Measurements from ENCODE around the gene LRRTM4.

Gene LRRTM4

DNA sequence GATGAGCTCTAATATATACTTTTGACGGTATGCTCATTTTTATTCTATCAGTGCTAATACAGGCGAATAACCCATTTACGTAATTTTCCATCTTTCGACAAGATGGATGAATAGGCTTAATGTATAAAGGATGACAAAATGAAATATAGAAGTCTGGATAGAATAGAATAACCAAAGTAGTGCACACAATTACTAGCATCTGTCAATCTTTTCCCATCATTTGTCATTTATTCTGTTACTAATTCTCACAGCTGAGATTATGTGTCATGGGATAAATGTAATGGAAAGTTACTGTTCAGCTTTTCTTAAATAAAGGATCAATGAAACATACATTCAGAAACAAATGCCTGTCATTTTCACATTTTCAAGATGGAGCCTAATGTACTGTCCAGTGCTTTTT is 548.6 kb downstream of the LRRTM4 start:
- TF ChIP-seq TCF4 (CRISPR knock-in tag; IDR thresholded peaks at IDR 0.05; ENCODE audit: borderline replicate concordance) (no peak), SNAI2 (CRISPR knock-in tag; IDR thresholded peaks at IDR 0.05) (no peak), ZFP3 (CRISPR knock-in tag; IDR thresholded peaks at IDR 0.05) (no peak), ZFP30 (CRISPR knock-in tag; IDR thresholded peaks at IDR 0.05) (no peak), ISL1 (CRISPR knock-in tag; IDR thresholded peaks at IDR 0.05) (no peak), BACH2 (CRISPR knock-in tag; IDR thresholded peaks at IDR 0.05; ENCODE audit: borderline replicate concordance) (no peak), ESRRG (CRISPR knock-in tag; IDR thresholded peaks at IDR 0.05) (no peak), ARNTL (CRISPR knock-in tag; IDR thresholded peaks at IDR 0.05; ENCODE audit: borderline replicate concordance, low read depth) (no peak), CSDC2 (CRISPR knock-in tag; IDR thresholded peaks at IDR 0.05) (no peak), TOX (CRISPR knock-in tag; IDR thresholded peaks at IDR 0.05; ENCODE audit: borderline replicate concordance) (no peak), ZC3H10 (CRISPR knock-in tag; IDR thresholded peaks at IDR 0.05) (no peak), ZNF70 (CRISPR knock-in tag; IDR thresholded peaks at IDR 0.05) (no peak), GLIS3 (CRISPR knock-in tag; IDR thresholded peaks at IDR 0.05) (no peak), RARB (CRISPR knock-in tag; IDR thresholded peaks at IDR 0.05) (no peak), OSR1 (CRISPR knock-in tag; IDR thresholded peaks at IDR 0.05) (no peak), ZNF8 (CRISPR knock-in tag; IDR thresholded peaks at IDR 0.05) (no peak)
- TF ChIP-seq, protein P1, sequence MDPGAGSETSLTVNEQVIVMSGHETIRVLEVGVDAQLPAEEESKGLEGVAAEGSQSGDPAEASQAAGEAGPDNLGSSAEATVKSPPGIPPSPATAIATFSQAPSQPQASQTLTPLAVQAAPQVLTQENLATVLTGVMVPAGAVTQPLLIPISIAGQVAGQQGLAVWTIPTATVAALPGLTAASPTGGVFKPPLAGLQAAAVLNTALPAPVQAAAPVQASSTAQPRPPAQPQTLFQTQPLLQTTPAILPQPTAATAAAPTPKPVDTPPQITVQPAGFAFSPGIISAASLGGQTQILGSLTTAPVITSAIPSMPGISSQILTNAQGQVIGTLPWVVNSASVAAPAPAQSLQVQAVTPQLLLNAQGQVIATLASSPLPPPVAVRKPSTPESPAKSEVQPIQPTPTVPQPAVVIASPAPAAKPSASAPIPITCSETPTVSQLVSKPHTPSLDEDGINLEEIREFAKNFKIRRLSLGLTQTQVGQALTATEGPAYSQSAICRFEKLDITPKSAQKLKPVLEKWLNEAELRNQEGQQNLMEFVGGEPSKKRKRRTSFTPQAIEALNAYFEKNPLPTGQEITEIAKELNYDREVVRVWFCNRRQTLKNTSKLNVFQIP (CRISPR knock-in tag; IDR thresholded peaks at IDR 0.05; ENCODE audit: borderline replicate concordance, low read depth) = no peak
- TF ChIP-seq, protein P2, sequence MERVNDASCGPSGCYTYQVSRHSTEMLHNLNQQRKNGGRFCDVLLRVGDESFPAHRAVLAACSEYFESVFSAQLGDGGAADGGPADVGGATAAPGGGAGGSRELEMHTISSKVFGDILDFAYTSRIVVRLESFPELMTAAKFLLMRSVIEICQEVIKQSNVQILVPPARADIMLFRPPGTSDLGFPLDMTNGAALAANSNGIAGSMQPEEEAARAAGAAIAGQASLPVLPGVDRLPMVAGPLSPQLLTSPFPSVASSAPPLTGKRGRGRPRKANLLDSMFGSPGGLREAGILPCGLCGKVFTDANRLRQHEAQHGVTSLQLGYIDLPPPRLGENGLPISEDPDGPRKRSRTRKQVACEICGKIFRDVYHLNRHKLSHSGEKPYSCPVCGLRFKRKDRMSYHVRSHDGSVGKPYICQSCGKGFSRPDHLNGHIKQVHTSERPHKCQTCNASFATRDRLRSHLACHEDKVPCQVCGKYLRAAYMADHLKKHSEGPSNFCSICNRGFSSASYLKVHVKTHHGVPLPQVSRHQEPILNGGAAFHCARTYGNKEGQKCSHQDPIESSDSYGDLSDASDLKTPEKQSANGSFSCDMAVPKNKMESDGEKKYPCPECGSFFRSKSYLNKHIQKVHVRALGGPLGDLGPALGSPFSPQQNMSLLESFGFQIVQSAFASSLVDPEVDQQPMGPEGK (CRISPR knock-in tag; IDR thresholded peaks at IDR 0.05; ENCODE audit: borderline replicate concordance) = no peak
- TF ChIP-seq, protein P3, sequence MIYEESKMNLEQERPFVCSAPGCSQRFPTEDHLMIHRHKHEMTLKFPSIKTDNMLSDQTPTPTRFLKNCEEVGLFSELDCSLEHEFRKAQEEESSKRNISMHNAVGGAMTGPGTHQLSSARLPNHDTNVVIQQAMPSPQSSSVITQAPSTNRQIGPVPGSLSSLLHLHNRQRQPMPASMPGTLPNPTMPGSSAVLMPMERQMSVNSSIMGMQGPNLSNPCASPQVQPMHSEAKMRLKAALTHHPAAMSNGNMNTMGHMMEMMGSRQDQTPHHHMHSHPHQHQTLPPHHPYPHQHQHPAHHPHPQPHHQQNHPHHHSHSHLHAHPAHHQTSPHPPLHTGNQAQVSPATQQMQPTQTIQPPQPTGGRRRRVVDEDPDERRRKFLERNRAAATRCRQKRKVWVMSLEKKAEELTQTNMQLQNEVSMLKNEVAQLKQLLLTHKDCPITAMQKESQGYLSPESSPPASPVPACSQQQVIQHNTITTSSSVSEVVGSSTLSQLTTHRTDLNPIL (CRISPR knock-in tag; IDR thresholded peaks at IDR 0.05; ENCODE audit: low read depth) = no peak
- TF ChIP-seq, protein P4, sequence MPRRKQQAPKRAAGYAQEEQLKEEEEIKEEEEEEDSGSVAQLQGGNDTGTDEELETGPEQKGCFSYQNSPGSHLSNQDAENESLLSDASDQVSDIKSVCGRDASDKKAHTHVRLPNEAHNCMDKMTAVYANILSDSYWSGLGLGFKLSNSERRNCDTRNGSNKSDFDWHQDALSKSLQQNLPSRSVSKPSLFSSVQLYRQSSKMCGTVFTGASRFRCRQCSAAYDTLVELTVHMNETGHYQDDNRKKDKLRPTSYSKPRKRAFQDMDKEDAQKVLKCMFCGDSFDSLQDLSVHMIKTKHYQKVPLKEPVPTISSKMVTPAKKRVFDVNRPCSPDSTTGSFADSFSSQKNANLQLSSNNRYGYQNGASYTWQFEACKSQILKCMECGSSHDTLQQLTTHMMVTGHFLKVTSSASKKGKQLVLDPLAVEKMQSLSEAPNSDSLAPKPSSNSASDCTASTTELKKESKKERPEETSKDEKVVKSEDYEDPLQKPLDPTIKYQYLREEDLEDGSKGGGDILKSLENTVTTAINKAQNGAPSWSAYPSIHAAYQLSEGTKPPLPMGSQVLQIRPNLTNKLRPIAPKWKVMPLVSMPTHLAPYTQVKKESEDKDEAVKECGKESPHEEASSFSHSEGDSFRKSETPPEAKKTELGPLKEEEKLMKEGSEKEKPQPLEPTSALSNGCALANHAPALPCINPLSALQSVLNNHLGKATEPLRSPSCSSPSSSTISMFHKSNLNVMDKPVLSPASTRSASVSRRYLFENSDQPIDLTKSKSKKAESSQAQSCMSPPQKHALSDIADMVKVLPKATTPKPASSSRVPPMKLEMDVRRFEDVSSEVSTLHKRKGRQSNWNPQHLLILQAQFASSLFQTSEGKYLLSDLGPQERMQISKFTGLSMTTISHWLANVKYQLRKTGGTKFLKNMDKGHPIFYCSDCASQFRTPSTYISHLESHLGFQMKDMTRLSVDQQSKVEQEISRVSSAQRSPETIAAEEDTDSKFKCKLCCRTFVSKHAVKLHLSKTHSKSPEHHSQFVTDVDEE (CRISPR knock-in tag; IDR thresholded peaks at IDR 0.05) = no peak
- no peak for ATAC-seq

DNA sequence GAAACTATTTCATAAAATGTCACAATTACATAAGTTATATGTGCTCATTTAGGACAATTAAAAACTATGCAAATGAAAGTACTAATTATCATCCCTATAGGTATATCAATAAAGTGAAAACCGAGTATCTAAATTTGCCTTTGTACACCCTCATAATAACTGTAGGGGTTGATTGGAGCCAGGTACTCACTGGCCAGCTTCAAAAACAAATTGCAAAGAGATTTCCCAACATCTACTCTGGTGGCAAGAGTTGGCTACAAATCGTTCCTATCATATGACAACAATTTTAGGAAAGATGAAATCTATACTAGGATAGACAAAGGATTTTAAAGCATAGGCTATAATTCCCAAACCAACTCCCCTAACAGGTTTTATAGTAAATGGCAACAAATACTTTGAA is 556.4 kb downstream of the LRRTM4 start:
- ATAC-seq = no peak
- no peak for TF ChIP-seq SNAI2 (CRISPR knock-in tag; IDR thresholded peaks at IDR 0.05)
- no peak for TF ChIP-seq GLIS3 (CRISPR knock-in tag; IDR thresholded peaks at IDR 0.05)
- TF ChIP-seq, protein P3 (CRISPR knock-in tag; IDR thresholded peaks at IDR 0.05; ENCODE audit: low read depth) = no peak
- TF ChIP-seq BACH2 (CRISPR knock-in tag; IDR thresholded peaks at IDR 0.05; ENCODE audit: borderline replicate concordance) = no peak
- TF ChIP-seq ZFP3 (CRISPR knock-in tag; IDR thresholded peaks at IDR 0.05) = no peak

DNA sequence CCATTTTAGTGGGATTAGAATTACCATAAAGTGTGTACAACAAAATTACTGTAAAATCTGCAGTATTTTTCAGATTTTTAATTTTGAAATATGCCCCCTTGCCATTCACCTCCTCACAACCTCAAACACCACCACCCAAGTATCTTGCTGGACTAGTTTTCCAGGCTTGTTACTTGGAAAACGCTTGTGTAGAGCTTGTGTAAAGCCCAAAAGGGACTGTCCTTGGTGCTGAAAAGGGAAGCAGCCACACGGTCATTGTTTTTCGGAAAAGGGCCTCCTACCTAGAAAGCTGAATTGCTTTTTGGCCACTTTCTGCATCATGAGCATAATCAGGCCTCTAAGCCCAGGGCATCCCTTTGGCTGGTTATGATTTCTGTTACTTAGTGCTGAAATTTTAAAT is 563.4 kb downstream of the LRRTM4 start:
- no peak for ATAC-seq
- TF ChIP-seq ZC3H10 (CRISPR knock-in tag; IDR thresholded peaks at IDR 0.05) (no peak), ISL1 (CRISPR knock-in tag; IDR thresholded peaks at IDR 0.05) (no peak), ZFP3 (CRISPR knock-in tag; IDR thresholded peaks at IDR 0.05) (no peak), GLIS3 (CRISPR knock-in tag; IDR thresholded peaks at IDR 0.05) (no peak), ARNTL (CRISPR knock-in tag; IDR thresholded peaks at IDR 0.05; ENCODE audit: borderline replicate concordance, low read depth) (no peak), BACH2 (CRISPR knock-in tag; IDR thresholded peaks at IDR 0.05; ENCODE audit: borderline replicate concordance) (no peak)
- TF ChIP-seq, protein P4 (CRISPR knock-in tag; IDR thresholded peaks at IDR 0.05) = no peak
- TF ChIP-seq, protein P1 (CRISPR knock-in tag; IDR thresholded peaks at IDR 0.05; ENCODE audit: borderline replicate concordance, low read depth) = no peak
- TF ChIP-seq, protein P2 (CRISPR knock-in tag; IDR thresholded peaks at IDR 0.05; ENCODE audit: borderline replicate concordance) = no peak
